Progenitor cell of endocrine pancreas (in vitro differentiated cells): Measurements from ENCODE around the gene DHX8. TPM values are rescaled to one million over a fixed set of nuclear protein-coding genes. Genes with fewer than 3 reads are reported as not detected.
A peak's percentile ranks its signal among the peaks of the same experiment; 100 is the strongest.

ENCODE experiments used
- DNase-seq: peaks from one replicate; pipeline ENCODE4 v3.0.0; 2021; ENCODE audit warnings: low spot score; ENCODE audit not compliant: unreplicated experiment
- H3K27ac Mint-ChIP-seq: 2 replicates; pipeline ENCODE4 v1.8.0; 2021; ENCODE audit warnings: mild to moderate bottlenecking, moderate library complexity, mixed read lengths
- H3K27me3 Mint-ChIP-seq: 2 replicates; pipeline ENCODE4 v1.8.0; 2021; ENCODE audit warnings: mixed read lengths
- H3K36me3 Mint-ChIP-seq: 2 replicates; pipeline ENCODE4 v1.8.0; 2022; ENCODE audit warnings: mixed read lengths; ENCODE audit not compliant: insufficient read depth
- H3K4me1 Mint-ChIP-seq: 2 replicates; pipeline ENCODE4 v1.8.0; 2021; ENCODE audit warnings: low read depth, mixed read lengths
- H3K4me3 Mint-ChIP-seq: 2 replicates; pipeline ENCODE4 v1.8.0; 2021; ENCODE audit warnings: low read depth, mild to moderate bottlenecking, moderate library complexity, mixed read lengths
- H3K9me3 Mint-ChIP-seq: 2 replicates; pipeline ENCODE4 v1.8.0; 2021; ENCODE audit warnings: low read depth, mixed read lengths
- total RNA-seq: library from RNA; stranded (reverse); gene quantifications from 2 replicates; pipeline ENCODE4 v1.2.1, GENCODE V29; 2021
- TF ChIP-seq, protein P1 (sequence below): fragments of 200-600 bp; sonication (generic); IDR thresholded peaks from one replicate; pipeline ENCODE4 v1.5.0; 2021; ENCODE audit warnings: antibody characterized with exemption, mild to moderate bottlenecking; ENCODE audit not compliant: unreplicated experiment

The DHX8 gene
- total RNA-seq, 1 donor from 2014 or later = 55.2 TPM

DNA sequence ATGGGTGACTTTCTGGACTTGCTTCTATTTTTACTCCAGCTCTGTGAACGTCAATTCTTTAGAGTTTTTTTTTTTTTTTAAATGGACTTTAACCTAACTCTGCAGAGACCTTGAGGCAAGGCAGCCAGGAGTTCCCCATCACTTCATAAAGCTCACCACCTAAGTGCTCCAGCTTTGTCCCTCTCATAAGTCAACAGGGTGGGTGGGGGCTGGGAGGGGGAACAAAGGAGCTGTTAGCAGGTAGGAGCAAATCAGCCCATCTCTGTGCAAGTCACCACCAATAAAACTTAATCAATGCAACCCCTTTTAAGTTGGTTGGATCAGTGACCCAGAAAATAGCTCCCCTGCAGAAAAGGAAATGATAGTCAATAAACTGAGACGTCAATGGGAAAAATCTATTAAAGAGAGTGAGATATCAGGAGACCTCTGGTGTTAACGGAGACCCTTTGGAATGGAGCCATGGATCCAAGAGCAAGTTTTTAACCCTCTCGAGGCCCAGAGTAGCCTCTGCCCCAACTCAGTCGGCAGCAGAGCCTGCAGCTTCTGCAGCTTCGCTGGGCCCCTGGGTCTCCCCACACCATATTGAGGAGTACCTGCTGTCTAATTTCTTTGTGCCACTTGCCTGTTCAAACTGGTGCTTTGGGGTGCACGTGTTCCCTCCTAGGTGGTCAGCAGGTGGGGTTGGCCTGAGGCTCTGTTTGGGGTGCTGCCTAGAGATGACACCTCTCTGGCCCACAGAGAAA lies 90.0 kb downstream of the DHX8 start:
- Mint-ChIP-seq H3K4me3 (no peak overlapping the region), H3K4me1 (peaks cover 49% of the 10 kb centered on the region), H3K27me3 (peaks cover 3% of the 10 kb centered on the region), H3K36me3 (no peaks in the 10 kb centered on the region), H3K9me3 (no peaks in the 10 kb centered on the region), H3K27ac (peak overlapping the region; percentile 19)
- DNase-seq = no peak
- TF ChIP-seq, protein P1, sequence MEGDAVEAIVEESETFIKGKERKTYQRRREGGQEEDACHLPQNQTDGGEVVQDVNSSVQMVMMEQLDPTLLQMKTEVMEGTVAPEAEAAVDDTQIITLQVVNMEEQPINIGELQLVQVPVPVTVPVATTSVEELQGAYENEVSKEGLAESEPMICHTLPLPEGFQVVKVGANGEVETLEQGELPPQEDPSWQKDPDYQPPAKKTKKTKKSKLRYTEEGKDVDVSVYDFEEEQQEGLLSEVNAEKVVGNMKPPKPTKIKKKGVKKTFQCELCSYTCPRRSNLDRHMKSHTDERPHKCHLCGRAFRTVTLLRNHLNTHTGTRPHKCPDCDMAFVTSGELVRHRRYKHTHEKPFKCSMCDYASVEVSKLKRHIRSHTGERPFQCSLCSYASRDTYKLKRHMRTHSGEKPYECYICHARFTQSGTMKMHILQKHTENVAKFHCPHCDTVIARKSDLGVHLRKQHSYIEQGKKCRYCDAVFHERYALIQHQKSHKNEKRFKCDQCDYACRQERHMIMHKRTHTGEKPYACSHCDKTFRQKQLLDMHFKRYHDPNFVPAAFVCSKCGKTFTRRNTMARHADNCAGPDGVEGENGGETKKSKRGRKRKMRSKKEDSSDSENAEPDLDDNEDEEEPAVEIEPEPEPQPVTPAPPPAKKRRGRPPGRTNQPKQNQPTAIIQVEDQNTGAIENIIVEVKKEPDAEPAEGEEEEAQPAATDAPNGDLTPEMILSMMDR = no peak

- Mint-ChIP-seq H3K9me3 (no peaks in the 10 kb centered on the region), H3K36me3 (no peaks in the 10 kb centered on the region), H3K4me3 (no peak overlapping the region), H3K27me3 (peaks cover 3% of the 10 kb centered on the region), H3K27ac (no peak overlapping the region), H3K4me1 (peaks cover 54% of the 10 kb centered on the region)
- TF ChIP-seq, protein P1 = no peak
- DNase-seq = no peak
Measured at GRCh38 chr17:43574348-43574747, 90.6 kb downstream of the DHX8 start.

DNA sequence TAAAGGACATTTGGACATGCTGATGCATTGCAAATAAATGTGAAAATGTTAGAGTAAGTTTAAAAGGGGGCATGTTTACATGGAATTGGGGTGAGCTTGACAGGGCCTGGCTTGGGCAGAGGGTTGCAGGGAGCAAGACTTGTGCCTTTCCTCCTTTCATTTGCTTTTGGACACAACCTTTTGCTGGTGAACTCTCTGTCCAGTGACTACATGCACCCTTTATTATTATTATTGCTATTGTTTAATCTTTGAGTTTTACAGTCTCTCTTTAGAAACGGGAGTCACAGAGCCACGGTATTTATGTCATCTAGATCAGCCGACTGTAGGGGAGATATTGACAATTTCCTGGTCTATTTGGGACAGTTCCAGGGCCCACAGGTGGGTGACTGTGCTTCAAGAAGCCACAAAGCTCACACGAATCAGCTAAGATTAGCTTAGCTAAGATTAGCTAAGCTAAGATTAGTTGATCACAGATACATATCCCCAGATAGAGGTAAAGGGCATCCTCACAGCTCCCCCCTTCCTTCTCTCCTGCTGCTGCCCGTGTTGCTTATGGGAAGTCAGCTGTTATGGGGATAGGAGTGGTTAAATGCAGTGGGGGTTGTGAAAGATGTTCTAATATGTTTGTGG lies 91.2 kb downstream of the DHX8 start:
- H3K4me3 Mint-ChIP-seq = no peak overlapping the region
- H3K36me3 Mint-ChIP-seq = no peaks in the 10 kb centered on the region
- no peak for DNase-seq
- no peaks in the 10 kb centered on the region for H3K9me3 Mint-ChIP-seq
- TF ChIP-seq, protein P1 = no peak
- no peaks in the 10 kb centered on the region for H3K27me3 Mint-ChIP-seq
- no peak overlapping the region for H3K27ac Mint-ChIP-seq
- peaks cover 60% of the 10 kb centered on the region for H3K4me1 Mint-ChIP-seq

Other genes starting within 250 kb of the DHX8 start
- gene RNU2-1, start 250.0 kb upstream of the DHX8 start, total RNA-seq = 7,084 and 7,668 TPM in 2 replicates
- 4.9 and 5.9 TPM in 2 replicates for gene ARL4D, start 85.0 kb upstream of the DHX8 start, total RNA-seq
- 79.5 and 84.3 TPM in 2 replicates for gene ETV4, start 62.4 kb downstream of the DHX8 start, total RNA-seq
- gene MEOX1, start 177.9 kb downstream of the DHX8 start, total RNA-seq = 1.1 and 1.2 TPM in 2 replicates